Fibroblast of lung (primary cell): ENCODE data around the gene LY6G6C. TPM values are rescaled to one million over a fixed set of nuclear protein-coding genes. Genes with fewer than 3 reads are reported as not detected.

Experiments used
- DNase-seq, 2 donors: peaks; one replicate each; pipeline versions ENCODE4 v3.0.0 to v3.0.0-alpha.2; 2010; ENCODE audit warnings: low read depth in 2 of 2
- H2AFZ ChIP-seq: 2 replicates; pipeline ENCODE4 v1.5.1; 2012; ENCODE audit warnings: low read length, control low read depth, inconsistent platforms
- H3K27ac ChIP-seq: 2 replicates; pipeline ENCODE4 v1.5.1; 2011; ENCODE audit warnings: low read length, control low read depth; ENCODE audit not compliant: insufficient read depth
- H3K27me3 ChIP-seq: 2 replicates; pipeline ENCODE4 v1.5.1; 2011; ENCODE audit warnings: mild to moderate bottlenecking, low read length; ENCODE audit not compliant: control insufficient read depth, insufficient read depth
- H3K36me3 ChIP-seq: 2 replicates; pipeline ENCODE4 v1.5.1; 2011; ENCODE audit warnings: low read length; ENCODE audit not compliant: control insufficient read depth, insufficient read depth
- H3K4me1 ChIP-seq: 2 replicates; pipeline ENCODE4 v1.5.1; 2011; ENCODE audit warnings: low read length; ENCODE audit not compliant: control insufficient read depth, insufficient read depth; ENCODE audit errors: extremely low read depth
- H3K4me2 ChIP-seq: 2 replicates; pipeline ENCODE4 v1.5.1; 2011; ENCODE audit warnings: low read length, control low read depth; ENCODE audit not compliant: insufficient read depth; ENCODE audit errors: extremely low read depth
- H3K4me3 ChIP-seq, 4 experiments: fragments of 200-600 bp in 1 of 4; sonication (generic) in 1 of 4; replicated peaks in 1 of 4; 2 replicates each; pipeline ENCODE4 v1.5.1; 2011 to 2016; ENCODE audit warnings: low read length in 4 of 4, low read depth in 3 of 4, mild to moderate bottlenecking in 3 of 4, control low read depth in 2 of 4, inconsistent platforms in 1 of 4, mixed read lengths in 1 of 4; ENCODE audit not compliant: insufficient read depth in 1 of 4; ENCODE audit errors: control extremely low read depth in 1 of 4
- H3K79me2 ChIP-seq: 2 replicates; pipeline ENCODE4 v1.5.1; 2012; ENCODE audit warnings: mild to moderate bottlenecking, low read length, inconsistent platforms; ENCODE audit not compliant: control insufficient read depth, insufficient read depth
- H3K9ac ChIP-seq: 2 replicates; pipeline ENCODE4 v1.5.1; 2011; ENCODE audit warnings: mild to moderate bottlenecking, low read length, control low read depth; ENCODE audit not compliant: insufficient read depth
- H3K9me3 ChIP-seq: 2 replicates; pipeline ENCODE4 v1.5.1; 2012; ENCODE audit warnings: low read depth, low read length; ENCODE audit not compliant: control insufficient read depth, insufficient read depth
- H4K20me1 ChIP-seq: 2 replicates; pipeline ENCODE4 v1.5.1; 2011; ENCODE audit warnings: low read length; ENCODE audit not compliant: control insufficient read depth, insufficient read depth; ENCODE audit errors: extremely low read depth
- EZH2 ChIP-seq: IDR thresholded peaks from 2 replicates; pipeline ENCODE4 v1.5.1; 2012; ENCODE audit warnings: low read length, control low read depth, mild to moderate bottlenecking; ENCODE audit errors: missing control alignments
- polyA plus RNA-seq, 2 donors: library from polyadenylated mRNA; depleted of rRNA in 1 of 2; stranded (reverse) in 1 of 2; unstranded in 1 of 2; fragments of >200 nt; gene quantifications; 2 replicates each; pipeline ENCODE4 v1.2.1, GENCODE V29; 2011 to 2012; ENCODE audit warnings: missing spikeins in 1 of 2
- total RNA-seq: library from RNA; depleted of rRNA; stranded (reverse); fragments of >200 nt; gene quantifications from 2 replicates; pipeline ENCODE4 v1.2.1, GENCODE V29; 2014
- TF ChIP-seq, protein P1 (sequence below), 2 donors: IDR thresholded peaks in 1 of 2; conservative IDR thresholded peaks in 1 of 2; 1 replicate in 1 of 2; 2 replicates in 1 of 2; pipeline ENCODE4 v1.5.1; 2011 to 2012; ENCODE audit warnings: low read length in 2 of 2, control low read depth in 1 of 2, inconsistent platforms in 1 of 2, low read depth in 1 of 2, mild to moderate bottlenecking in 1 of 2

Gene LY6G6C
- total and polyA plus RNA-seq, 2 donors (not counting 1 experiment from before 2014, with no cell fraction given): not detected

DNA sequence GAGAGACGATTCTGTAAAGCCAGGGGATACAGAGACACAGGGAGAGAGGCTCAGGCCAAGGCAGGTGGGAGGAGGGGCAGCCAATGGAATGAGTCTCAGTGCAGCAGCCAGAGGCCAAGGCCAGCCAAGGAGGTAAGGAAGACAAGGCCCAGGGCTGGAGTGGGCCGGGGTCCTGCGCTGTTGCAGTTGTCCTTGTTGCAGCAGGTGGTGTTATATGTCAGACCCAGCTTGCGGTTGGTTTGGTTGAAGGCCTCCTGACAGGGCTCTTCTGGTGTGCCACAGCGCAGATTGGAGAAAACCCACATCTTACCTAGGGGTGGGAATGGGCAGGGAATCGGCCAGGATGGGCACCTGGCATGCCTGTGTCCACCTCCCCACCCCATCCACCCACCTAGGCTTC is 2.5 kb downstream of the LY6G6C start:
- Histone ChIP-seq H3K4me2 (no peak overlapping the region), H3K9me3 (no peaks in the 10 kb centered on the region), H3K4me1 (no peaks in the 10 kb centered on the region), H3K27ac (no peak overlapping the region), H3K9ac (no peak overlapping the region), H3K27me3 (peaks cover 6% of the 10 kb centered on the region), H3K36me3 (no peaks in the 10 kb centered on the region), H3K4me3 (no peak overlapping the region), H2AFZ (no peak overlapping the region), H3K79me2 (no peaks in the 10 kb centered on the region), H4K20me1 (no peaks in the 10 kb centered on the region)
- DNase-seq: no peak
- TF ChIP-seq EZH2: no peak
- TF ChIP-seq, protein P1, sequence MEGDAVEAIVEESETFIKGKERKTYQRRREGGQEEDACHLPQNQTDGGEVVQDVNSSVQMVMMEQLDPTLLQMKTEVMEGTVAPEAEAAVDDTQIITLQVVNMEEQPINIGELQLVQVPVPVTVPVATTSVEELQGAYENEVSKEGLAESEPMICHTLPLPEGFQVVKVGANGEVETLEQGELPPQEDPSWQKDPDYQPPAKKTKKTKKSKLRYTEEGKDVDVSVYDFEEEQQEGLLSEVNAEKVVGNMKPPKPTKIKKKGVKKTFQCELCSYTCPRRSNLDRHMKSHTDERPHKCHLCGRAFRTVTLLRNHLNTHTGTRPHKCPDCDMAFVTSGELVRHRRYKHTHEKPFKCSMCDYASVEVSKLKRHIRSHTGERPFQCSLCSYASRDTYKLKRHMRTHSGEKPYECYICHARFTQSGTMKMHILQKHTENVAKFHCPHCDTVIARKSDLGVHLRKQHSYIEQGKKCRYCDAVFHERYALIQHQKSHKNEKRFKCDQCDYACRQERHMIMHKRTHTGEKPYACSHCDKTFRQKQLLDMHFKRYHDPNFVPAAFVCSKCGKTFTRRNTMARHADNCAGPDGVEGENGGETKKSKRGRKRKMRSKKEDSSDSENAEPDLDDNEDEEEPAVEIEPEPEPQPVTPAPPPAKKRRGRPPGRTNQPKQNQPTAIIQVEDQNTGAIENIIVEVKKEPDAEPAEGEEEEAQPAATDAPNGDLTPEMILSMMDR (conservative IDR thresholded peaks at IDR 0.05 in 1 of 2, IDR thresholded peaks at IDR 0.05 in 1 of 2; ENCODE audit: low read depth in 1 of 2, low read length in 2 of 2): no peak

DNA sequence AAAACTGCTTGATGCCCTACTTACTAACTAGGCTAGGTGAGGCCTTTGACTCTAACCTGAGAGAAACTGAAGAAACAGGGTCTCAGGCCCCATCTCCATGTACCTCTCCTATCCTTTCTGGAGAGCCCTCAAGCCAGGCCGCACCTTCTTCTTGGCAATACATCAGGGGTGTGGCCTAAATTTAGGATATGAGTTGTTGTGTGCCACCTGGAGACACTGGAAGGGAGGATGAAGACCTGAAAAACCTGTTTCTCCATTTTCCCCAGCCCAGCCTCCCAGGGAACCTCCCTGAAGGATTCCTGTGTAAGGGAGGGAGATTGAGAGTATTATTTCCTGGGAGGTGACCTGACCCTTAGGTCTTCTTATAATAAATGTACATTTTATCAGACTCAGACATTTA is 3.3 kb downstream of the LY6G6C start:
- H3K9ac ChIP-seq: no peak overlapping the region
- no peak for DNase-seq
- no peak overlapping the region for H3K27ac ChIP-seq
- H3K4me3 ChIP-seq: no peak overlapping the region
- no peaks in the 10 kb centered on the region for H3K36me3 ChIP-seq
- H2AFZ ChIP-seq: no peak overlapping the region
- H3K4me1 ChIP-seq: no peaks in the 10 kb centered on the region
- peaks cover 10% of the 10 kb centered on the region for H3K27me3 ChIP-seq
- no peaks in the 10 kb centered on the region for H3K9me3 ChIP-seq
- H3K4me2 ChIP-seq: no peak overlapping the region
- TF ChIP-seq, protein P1 (conservative IDR thresholded peaks at IDR 0.05 in 1 of 2, IDR thresholded peaks at IDR 0.05 in 1 of 2; ENCODE audit: low read depth in 1 of 2, low read length in 2 of 2): no peak
- no peak for TF ChIP-seq EZH2
- H3K79me2 ChIP-seq: no peaks in the 10 kb centered on the region
- H4K20me1 ChIP-seq: no peaks in the 10 kb centered on the region

DNA sequence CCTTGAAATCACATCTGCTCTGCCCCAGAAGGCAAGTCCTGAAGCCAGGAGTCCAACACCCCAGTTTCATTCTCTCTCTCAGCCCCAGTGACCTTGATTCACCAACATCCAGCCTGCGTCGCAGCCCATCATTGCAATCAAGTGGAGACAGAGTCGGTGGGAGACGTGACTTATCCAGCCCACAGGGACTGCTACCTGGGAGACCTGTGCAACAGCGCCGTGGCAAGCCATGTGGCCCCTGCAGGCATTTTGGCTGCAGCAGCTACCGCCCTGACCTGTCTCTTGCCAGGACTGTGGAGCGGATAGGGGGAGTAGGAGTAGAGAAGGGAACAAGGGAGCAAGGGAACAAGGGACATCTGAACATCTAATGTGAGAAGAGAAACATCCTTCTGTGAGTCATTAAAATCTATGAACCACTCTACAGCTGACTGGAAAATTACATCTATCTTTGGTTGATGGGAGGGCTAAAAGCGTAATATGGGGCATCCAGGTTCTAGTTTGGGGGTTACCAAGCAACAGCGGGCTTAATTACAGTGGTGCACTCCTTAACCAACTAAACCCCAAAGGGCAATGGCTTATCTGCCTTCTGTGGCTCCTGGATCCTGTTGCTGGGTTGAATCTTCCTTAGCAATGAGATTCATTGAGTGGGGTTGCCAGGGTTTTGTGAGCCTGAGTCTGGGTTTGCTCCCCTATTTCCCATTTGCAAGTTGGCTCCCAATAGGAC is 3.9 kb downstream of the LY6G6C start:
- no peak overlapping the region for H3K4me2 ChIP-seq
- no peak overlapping the region for H3K4me3 ChIP-seq
- H3K79me2 ChIP-seq: no peaks in the 10 kb centered on the region
- H3K27ac ChIP-seq: no peak overlapping the region
- H4K20me1 ChIP-seq: no peaks in the 10 kb centered on the region
- no peaks in the 10 kb centered on the region for H3K4me1 ChIP-seq
- no peaks in the 10 kb centered on the region for H3K9me3 ChIP-seq
- DNase-seq: no peak
- peaks cover 11% of the 10 kb centered on the region for H3K27me3 ChIP-seq
- TF ChIP-seq EZH2: no peak
- TF ChIP-seq, protein P1 (conservative IDR thresholded peaks at IDR 0.05 in 1 of 2, IDR thresholded peaks at IDR 0.05 in 1 of 2; ENCODE audit: low read depth in 1 of 2, low read length in 2 of 2): no peak
- no peak overlapping the region for H2AFZ ChIP-seq
- no peak overlapping the region for H3K9ac ChIP-seq
- H3K36me3 ChIP-seq: no peaks in the 10 kb centered on the region
